EH (cell line): ENCODE results near the gene KDELR3.

Experiments used
- DNase-seq: peaks from one replicate; pipeline ENCODE4 v3.0.0-alpha.2; 2015; ENCODE audit warnings: low read depth

KDELR3 gene

DNA sequence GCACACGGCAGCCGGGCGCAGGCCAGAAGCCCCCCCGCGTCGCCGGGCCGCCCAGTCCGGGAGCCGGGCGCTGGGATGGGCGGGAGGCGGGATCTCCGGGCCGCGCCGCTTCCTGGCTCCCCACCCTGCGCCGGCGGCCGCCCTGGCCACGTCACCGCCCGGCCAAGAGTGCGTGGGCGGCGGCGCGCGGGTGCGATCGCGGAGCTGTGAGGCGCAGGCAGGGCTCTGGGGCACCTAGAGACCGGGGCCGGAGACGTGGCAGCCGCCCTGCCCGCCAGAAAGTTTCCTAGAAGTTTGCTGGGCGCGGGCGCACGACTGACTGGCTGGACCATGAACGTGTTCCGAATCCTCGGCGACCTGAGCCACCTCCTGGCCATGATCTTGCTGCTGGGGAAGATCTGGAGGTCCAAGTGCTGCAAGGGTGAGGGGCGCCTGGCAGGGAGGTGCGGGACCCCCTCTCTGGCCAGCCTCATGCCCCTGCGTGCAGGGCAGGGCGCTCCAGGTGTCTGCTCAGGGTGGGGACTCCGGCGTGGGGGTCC is at the start of gene KDELR3:
Gene KDELR3, plus strand, starts transcription at position 193 of the 539 bp plus-strand sequence. Its CDS starts 138 bp downstream, at position 331.
- peak; percentile 83 for DNase-seq

DNA sequence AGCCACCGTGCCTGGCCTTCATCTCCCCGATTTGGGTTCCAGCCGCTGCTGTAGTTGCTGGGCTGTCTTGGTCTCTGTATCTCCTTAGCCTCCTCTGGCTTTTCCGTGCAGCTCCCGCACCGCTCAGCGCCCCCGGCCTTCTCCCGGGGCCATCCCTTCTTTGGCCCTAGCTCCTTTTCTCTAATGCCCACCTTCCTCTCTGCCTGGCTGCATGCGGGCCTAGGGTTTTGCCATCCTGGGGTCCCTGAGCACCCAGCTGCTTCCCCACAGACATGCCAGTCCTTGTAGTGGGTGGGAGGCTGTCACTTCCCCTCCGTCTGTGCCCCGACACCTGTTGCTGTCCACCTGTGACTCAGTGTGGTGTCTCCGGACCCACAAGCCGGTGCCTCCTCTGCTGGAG is 49.3 kb upstream of the KDELR3 start:
- DNase-seq = no peak

DNA sequence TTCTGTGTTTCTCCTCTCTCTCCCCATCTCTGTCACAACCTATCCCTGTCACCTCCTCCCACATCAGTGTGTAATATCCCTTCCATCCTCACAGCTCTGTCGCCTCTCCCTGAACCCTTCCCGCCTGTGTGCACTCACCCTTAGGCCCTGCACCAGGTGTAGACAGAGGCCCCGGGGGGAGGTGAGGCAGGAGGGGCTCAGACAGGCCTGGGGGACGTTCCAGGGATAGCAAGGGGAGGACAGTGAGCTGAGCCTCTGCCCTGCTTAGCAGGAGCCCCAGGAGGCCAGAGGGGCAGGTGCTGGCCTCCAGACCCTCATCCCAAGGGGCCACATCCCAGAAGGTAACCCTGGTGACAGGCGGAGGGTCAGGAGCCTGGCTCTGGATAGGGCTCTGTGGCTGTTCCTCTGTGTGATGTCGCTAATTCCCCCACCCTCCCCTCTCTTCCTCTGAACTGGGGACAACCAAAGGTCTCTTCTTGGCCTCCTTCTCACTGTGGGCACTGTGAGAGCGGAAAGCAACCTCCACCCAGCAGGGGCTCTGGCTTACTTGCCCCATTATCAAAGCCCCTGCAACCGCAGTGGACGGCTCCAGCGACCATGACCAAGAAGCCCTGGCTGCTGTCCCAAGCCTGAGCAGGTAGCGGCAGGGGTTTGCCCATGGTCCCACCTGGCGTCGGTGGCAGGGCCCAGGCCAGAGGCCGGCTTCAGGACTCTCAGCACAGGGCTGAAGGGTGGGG is 48.6 kb upstream of the KDELR3 start:
- no peak for DNase-seq

DNA sequence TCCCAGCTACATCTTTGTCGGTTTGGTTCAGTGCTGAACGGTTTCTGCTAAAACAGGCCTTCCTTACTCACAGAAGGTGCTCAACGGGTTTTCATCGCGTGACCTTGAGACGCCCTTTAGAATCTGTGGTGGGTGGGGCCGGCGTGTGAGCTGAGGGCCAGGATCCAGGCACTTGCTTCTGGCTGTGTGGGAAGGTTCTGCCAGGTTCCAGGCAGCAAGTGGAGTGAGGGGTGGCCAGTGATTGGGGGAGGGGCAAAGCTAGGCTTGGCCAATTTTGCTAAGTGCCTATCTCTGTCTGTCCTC is 48.1 kb upstream of the KDELR3 start:
- no peak for DNase-seq

DNA sequence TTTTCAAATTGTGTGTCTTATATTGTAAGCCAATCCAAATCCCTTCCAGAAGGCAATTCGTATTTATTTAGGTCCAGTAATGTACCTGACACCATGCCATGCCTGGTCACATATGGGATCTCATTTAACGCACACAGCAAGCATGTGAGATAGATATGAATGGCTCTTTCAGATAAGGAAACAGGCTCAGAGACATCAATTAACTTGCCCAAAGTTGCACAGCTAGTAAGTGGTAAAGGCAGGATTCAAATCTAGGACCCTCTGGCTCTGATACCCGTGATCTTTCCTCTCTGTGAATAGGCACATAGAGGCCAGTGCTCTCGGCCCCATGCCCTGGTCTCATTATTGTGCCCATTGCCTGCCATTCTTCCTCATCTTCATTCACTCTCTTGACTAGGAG is 47.2 kb upstream of the KDELR3 start:
- no peak for DNase-seq

DNA sequence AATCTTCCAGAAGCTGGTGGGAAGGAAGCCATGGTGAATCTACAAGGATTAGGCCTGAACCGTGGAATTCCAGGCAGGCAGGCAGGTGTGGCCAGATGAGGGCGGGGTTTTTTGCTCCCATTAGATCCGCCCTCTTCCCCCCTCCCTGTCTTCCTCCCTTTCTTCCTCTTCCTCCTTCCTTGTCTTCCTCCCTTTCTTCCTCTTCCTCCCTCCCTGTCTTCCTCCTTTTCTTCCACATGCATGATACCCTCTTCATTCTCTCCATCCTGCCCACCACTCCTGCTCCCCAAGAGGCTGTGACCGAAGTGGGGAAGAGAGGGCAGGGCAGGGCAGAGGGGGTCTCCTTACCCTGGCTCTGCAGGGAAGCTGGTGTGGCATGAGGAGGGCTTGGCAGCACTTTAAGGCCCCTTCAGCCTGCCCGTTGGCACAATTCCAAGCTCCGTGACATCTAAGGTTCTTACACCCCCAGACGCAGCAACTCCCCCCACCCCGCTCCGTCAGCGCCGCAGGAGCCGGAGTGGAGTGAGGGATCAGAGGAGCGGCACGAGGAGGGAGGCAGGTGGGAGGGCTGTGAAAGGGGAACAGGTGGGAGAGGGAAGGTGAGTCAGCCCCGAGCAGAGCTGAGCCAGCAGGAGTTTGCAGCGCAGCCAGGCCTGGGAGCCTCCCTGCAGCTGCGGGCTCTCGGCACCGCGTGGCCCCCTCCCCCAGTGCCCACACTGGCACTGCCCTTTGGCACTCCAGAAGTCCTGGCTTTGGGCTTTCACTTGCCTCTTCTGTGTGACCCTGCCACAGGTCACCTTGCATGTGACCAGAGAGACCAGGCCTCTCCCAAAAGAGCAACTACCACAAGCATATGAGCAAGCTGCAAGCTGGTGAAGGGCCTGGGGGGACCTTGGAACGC is 45.0 kb upstream of the KDELR3 start:
- DNase-seq = no peak

DNA sequence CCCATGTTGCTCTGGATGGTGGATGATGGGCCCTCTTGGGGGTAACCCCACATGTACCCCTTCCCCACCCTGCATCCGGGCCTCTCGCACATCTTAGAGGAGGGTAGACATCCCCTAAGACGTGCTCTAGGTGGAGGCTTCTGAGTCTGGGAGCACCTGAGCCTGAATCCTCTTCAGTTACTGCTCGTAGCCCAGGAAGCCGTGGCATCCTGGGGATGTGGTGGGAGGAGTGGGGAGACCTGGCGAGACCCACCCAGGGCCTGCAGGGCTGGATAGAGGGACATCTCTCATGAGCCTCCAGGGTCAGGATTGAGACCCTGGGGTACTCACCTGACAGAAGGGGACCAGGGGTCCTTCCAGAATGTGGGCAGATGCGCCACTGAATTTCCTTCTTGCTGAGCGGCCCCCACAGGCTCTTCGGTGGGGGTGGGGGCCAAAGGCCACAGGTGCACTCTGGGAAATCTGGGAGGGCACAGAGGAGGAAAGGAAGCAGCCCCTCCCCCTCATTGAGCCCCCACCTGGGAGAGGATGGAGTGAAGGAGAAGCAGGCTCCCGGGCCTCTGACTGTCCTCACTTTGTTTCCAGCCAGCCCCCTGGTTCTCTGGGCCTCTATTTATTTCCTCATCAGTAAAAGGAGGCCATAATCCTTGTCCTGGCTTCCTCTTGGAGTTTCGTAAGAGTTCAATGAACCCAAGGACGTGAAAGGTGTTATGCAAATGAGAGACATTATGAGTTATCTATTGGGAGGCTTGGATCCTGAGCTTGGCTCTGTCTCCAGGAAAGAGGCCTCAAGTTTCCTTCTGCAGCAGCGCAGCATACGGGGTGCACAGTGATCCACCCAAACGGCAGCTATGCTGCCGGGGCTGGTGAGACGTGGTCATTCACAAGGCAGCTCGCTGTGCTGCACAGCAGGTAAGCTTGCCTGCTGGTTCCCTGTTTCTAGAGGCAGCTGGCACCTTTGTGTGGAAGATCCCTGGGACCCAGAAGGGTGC is 44.1 kb upstream of the KDELR3 start:
- DNase-seq = no peak

DNA sequence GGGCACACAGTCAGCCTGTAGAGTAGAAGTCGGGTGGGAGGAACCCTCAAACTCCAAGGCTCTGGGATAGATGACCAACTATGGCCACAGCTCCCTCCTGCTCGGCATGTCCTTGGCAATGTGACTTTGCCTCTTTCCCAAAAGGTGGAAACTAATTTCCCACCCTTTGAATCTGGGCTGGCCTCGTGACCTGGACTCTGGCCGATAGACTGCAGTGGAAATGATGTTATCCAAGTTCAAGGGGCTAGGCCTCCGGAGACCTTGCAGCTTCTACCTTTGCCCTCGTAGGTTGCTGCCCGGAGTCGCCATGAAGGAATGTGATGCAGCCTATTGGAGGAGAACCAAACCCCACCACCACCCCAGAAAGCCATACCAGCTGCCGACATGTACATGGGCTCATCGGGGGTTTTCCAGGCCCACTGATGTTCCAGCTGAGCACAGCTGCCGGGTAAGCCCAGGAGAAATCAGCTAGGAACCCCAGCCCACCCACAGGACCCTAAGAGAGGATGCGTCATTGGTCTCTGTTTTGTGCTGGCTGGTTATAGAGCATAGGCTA is 43.3 kb upstream of the KDELR3 start:
- DNase-seq = no peak

DNA sequence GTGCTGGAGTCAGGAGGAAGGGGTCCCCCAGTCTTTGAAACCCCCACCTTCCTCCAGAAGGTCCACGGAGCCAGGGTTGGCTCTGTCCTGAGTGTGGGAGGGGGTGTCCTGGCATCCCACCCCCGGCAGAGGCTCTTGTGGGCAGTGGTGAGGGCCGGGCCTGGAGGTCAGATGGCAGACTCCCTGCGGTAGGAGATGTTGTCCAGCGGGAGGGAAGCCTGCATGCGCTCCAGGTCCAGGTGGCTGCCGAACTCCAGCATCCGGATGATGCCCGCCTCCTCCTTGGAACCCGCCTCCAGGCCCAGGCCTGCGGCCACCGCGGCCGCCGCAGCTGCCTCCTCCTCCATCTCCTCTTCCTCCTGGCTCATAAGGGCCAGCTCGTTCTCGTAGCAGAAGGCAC is 41.3 kb upstream of the KDELR3 start:
- no peak for DNase-seq

DNA sequence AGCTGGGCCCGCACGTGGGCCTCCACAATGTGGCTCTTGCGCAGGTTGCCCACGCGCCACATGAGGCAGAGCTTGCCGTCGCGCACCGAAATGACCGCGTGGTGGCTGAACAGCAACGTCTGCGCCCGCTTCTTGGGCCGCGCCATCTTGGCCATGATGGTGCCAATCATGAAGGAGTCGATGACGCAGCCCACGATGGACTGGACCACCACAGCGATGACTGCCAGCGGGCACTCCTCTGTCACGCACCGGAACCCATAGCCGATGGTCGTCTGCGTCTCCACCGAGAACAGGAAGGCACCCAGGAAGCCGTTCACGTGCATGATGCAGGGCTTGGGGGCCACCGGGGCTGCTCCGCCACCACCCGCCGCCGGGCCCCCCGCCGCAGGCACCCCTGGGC is 40.4 kb upstream of the KDELR3 start:
- DNase-seq = no peak

DNA sequence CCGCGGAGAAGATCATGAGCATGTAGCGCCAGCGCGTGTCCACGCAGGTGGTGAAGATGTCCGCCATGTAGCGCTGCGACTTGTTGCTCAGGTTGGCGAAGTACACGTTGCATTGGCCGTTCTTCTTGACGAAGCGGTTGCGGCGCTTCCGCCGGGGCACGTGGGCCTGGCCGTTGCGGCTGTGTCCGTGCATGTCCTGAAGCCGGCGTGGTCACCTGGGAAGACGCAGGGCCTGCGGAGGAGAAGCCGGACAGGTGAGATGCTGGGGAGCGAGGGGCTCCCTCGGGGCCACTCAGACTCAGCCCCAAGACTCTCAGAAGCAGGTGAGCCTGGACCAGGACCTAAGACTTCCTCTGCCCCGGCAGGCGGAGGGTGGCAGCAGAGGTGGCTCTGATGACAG is 40.0 kb upstream of the KDELR3 start:
- no peak for DNase-seq

DNA sequence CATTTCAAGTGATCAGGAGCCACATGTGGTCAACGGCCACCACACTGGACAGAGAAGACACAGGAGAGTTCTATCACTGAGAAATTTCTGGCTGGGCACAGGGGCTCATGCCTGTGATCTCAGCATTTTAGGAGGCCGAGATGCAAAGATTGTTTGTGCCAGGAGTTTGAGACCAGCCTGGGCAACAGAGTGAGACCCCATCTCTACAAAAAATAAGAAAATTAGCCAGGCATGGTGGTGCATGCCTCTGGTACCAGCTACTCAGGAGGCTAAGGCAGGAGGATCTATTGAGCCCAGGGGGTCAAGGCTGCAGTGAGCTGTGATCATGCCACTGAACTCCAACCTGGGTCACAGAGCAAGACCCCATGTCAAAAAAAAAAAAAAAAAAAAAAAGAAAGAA is 39.2 kb upstream of the KDELR3 start:
- no peak for DNase-seq

DNA sequence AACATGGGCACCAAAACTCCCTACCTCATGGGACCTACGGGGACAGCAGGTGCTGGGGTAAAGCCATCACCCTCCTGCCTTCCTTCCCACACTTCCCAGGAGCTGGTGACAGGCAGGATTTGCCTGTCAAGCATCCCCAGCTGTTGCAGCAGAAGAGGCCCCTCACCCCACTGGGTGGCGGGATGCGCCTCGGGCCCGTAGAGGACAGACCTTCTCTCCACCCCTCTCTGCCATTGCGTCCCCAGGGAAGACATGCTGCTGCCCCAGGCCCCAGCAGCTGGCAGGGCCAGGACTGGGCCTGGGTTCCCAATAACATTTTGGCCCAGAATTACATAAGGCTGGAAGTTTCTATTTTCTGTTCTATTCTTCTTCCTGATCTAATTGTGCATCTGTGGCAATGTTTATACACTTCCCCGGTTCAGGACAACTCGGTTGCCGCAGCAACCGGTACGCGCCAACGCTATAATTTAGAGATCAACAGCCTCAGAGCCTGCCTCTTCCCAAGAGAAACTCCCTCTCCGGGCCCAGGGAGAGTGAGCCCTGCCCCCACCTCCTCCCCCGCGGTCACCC is 38.3 kb upstream of the KDELR3 start:
- DNase-seq = no peak

DNA sequence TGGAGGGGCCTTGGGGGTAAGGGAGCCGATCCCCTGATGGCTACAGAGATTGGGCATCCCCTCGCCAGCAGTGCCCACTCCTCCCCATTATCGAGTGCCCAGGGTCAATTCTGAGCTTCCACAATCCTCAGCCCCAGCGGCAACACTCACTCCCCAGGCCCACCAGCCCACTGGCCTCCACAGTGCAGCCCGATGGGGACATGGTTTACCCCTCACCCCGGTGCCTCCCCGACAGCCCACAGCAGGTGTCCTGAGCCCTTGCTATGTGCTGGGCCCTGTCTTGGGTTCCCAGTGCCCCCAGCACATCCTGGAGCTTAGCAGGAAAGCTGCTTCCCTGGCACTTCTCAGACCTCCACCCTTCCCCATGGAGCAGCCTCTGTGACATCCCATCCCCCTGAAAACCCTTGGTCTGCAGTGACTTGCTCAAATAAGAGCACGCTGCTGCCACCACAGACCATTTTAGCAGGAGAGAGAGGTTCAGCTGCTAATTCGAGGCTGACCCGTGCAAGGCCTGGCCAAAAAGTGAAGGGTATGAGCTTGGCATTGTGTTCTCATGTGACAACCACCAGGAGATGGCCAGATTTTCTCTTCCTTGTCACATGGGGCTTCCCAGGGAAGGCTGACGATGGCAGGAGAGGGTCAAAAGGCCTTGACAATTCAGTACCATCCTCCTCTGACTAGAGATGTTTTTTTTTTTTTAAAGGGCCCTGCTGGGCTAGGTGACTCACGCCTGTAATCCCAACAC is 36.5 kb upstream of the KDELR3 start:
- DNase-seq = no peak

DNA sequence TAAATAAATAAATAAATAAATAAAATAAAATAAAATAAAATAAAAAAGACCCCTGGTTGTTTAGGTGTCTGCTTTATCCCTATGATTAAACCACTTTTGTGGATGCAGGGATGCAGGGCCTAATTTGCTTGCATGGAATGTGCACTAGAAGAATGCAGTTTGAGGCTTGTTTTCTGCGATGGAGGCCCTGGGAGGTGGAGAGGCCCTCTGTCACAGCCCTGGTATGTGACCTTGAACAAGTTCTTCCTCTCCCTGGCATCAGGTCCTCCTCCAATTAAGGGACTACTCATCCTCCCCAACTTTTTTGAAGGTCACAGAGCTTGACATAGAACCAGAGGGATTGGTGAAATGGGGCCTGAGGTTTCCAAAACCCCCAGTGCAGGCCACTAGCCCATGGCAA is 35.6 kb upstream of the KDELR3 start:
- DNase-seq = peak; percentile 67

DNA sequence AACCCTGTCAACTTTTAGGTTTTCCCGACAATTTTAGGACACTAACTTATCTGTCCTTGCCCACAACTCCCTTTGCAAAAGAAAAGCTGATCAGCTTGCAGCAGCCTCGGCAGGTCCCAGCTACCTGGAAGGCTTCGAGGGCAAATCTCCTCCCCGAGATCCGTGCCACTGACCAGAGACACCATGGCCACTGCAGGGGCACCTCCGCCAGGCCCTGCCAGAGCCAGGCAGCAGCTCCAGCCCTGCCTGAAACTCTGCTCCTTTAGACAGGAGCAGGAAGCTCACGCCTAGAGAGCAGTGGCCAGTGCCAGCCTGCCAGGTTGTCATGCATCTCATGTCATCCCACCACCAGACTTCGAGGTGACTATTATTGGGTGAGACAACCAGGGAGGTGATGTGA is 34.0 kb upstream of the KDELR3 start:
- DNase-seq = no peak

DNA sequence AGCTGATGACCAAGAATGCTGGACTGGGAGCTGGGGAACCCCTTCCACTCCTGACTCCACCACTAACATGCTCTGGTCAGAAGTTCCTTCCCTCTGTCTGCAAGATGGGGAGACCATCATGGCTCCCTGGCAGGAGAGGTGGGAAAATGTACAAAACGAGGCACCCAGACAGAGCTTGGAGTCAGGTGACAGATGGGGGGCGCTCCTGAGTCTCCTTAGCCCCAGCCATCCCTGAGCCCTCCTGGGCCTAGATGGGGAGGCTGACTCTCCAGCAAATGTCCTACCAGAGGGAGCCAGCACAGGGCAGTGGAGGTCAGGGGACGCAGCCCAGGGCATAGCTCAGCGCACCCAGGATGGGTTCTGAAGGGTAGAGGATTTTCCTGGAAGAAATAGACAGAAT is 32.9 kb upstream of the KDELR3 start:
- DNase-seq = no peak

DNA sequence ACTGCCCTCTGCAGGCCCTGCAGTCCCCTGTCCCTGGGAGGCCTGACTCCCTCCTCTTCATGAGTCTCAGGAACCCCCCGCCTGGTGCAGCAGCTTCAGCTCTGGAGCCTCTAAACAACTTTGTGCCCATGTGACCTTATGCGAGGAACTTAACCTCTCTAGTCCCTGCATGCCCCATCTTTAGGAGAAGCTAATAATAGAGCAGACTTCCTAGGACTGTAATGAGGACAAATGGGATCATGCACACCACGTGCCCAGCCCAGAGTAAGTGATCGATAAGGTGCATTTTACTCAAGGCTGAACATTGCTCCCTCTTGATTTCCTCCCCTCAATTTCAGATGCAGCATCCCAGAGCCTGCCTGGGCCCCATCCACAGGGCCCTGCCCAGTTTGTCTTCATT is 31.9 kb upstream of the KDELR3 start:
- no peak for DNase-seq

DNA sequence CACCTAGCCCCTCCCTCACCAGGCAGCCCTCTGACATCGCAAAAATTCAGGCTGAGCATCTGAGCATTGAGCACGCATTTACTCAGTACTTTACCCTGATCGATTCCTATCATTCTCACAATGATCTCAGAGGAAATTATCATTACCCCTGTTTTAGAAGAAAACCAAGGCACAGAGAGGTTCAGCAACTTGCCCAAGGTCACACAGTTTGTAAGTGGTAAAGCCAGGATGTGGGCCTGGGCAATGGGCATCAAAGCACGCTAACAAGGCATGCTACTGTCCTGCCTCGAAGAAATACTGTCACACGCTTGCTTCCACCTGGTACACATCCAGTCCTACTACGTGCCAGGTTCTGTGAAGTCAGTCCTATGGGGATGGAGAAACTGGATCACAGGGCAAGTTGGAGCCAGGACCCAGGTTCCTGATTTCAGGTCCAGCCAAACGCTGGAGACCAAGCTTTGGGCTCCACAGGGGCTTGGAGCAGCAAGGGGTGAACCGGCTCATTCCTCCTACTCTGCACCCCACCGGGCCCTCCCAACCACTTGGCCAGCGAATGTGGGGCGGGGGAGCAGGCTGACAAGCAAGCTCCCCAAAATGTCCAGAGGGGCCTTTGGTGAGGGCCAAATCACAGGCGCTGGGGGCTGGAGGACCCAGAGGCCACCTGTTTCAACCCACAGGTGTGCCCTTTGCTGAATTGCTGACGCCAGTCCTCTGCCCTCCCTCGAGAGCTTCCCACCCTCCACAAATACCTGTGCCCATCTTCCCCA is 31.1 kb upstream of the KDELR3 start:
- DNase-seq = no peak

DNA sequence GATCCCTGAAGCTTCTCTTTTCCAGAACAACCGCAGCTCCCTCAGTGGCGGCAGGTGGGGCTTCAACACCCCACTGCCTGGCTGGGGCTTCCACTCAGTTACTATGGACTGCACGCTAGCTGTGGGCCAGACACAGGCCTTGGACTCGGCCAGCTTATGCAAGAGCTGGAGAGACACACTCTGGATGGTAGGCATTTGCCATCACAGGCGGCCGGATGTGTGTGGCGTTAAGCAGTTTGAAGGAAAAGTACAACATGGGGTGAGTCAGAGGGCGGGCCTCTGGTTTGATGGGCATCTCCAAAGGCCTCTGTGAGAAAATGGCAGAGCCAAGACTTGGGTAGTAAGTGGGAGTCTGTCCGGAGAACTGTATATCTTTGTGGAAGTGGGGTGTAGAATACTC is 30.5 kb upstream of the KDELR3 start:
- DNase-seq = peak; percentile 17
